ENCODE data around the gene GREM1. TPM values are rescaled to one million over a fixed set of nuclear protein-coding genes. Genes with fewer than 3 reads are reported as not detected.

GREM1 gene
- total RNA-seq, 1 donor = 499 TPM

GRCh38 chr15:32792436-32792835 is 74.6 kb downstream of the GREM1 start:
- H3K4me3 ChIP-seq (ENCODE audit: insufficient read depth, low read length) = no peak overlapping the region
- no peak overlapping the region for H3K4me2 ChIP-seq (ENCODE audit: insufficient read depth, low read length)
- H3K9me3 ChIP-seq (ENCODE audit: low read depth, low read length) = no peaks in the 10 kb centered on the region
- no peaks in the 10 kb centered on the region for H3K36me3 ChIP-seq (ENCODE audit: insufficient read depth, low read length)
- no peak overlapping the region for H2AFZ ChIP-seq (ENCODE audit: low read length)
- no peaks in the 10 kb centered on the region for H3K79me2 ChIP-seq (ENCODE audit: insufficient read depth, low read length)
- peak; percentile 11 for DNase-seq (ENCODE audit: insufficient read length, low spot score, missing footprints)
- H3K27me3 ChIP-seq (ENCODE audit: insufficient read depth, low read length) = no peaks in the 10 kb centered on the region
- TF ChIP-seq CTCF (IDR thresholded peaks at IDR 0.05; ENCODE audit: extremely low read depth, low read depth, low read length) = no peak
- H4K20me1 ChIP-seq (ENCODE audit: insufficient read depth, low read length) = no peaks in the 10 kb centered on the region
- H3K27ac ChIP-seq (ENCODE audit: low read depth, low read length) = no peak overlapping the region
- H3K4me1 ChIP-seq (ENCODE audit: insufficient read depth, low read length) = peaks cover 11% of the 10 kb centered on the region

Other genes starting within 250 kb of the GREM1 start
- gene GOLGA8N, start 124.5 kb upstream of the GREM1 start, total RNA-seq = 4.7 and 5.0 TPM in 2 replicates
- 7.2 and 8.8 TPM in 2 replicates for gene ARHGAP11A, start 102.5 kb upstream of the GREM1 start, total RNA-seq
- gene SCG5, start 76.3 kb upstream of the GREM1 start, total RNA-seq = 6.8 and 9.0 TPM in 2 replicates